Lung (tissue), 12 donors: ENCODE measurements around the gene KLHL2. TPM values are rescaled to one million over a fixed set of nuclear protein-coding genes. Genes with fewer than 3 reads are reported as not detected.

Experiments
- ATAC-seq: fragments of 200-7000 bp; cut with Tn5 transposase; one replicate; pipeline ENCODE4 v1.9.1; 2020; ENCODE audit warnings: moderate number of reproducible peaks; ENCODE audit not compliant: insufficient read depth, low FRiP score
- DNase-seq, 3 donors: peaks; one replicate each; pipeline ENCODE4 v3.0.0-alpha.2; 2013 to 2017
- H3K27ac ChIP-seq, 2 donors: one replicate each; pipeline ENCODE4 v1.5.1; 2013; ENCODE audit warnings: mild to moderate bottlenecking in 2 of 2, moderate library complexity in 2 of 2, control low read depth in 1 of 2, inconsistent platforms in 1 of 2, low read depth in 1 of 2, low read length in 1 of 2
- H3K27me3 ChIP-seq, 3 donors: one replicate each; pipeline ENCODE4 v1.5.1; 2013; ENCODE audit warnings: low read length in 2 of 3; ENCODE audit not compliant: control insufficient read depth in 3 of 3, insufficient read depth in 3 of 3
- H3K36me3 ChIP-seq, 4 donors: one replicate each; pipeline ENCODE4 v1.5.1; 2013; ENCODE audit warnings: low read length in 4 of 4, mild to moderate bottlenecking in 1 of 4, moderate library complexity in 1 of 4; ENCODE audit not compliant: control insufficient read depth in 4 of 4, insufficient read depth in 4 of 4
- H3K4me1 ChIP-seq, 5 donors: one replicate each; pipeline ENCODE4 v1.5.1; 2013; ENCODE audit warnings: low read length in 5 of 5, mild to moderate bottlenecking in 2 of 5, moderate library complexity in 1 of 5; ENCODE audit not compliant: control insufficient read depth in 5 of 5, insufficient read depth in 5 of 5
- H3K4me3 ChIP-seq: one replicate; pipeline ENCODE4 v1.5.1; 2013; ENCODE audit warnings: mild to moderate bottlenecking, control low read depth, moderate library complexity
- H3K9ac ChIP-seq, 2 donors: one replicate each; pipeline ENCODE4 v1.5.1; 2013; ENCODE audit warnings: low read length in 2 of 2, control low read depth in 1 of 2; ENCODE audit not compliant: insufficient read depth in 1 of 2
- H3K9me3 ChIP-seq, 4 donors: one replicate each; pipeline ENCODE4 v1.5.1; 2013; ENCODE audit warnings: low read length in 3 of 4, mild to moderate bottlenecking in 1 of 4, moderate library complexity in 1 of 4; ENCODE audit not compliant: control insufficient read depth in 4 of 4, insufficient read depth in 3 of 4
- WGBS, 2 donors: extraction: QIAGEN DNeasy Blood & Tissue Kit; methylation state at CpG; one replicate each; pipeline ENCODE4 v1.1.7; 2013; 5-methylcytosine and 5-hydroxymethylcytosine counted together
- polyA plus RNA-seq, 2 donors: library from polyadenylated mRNA; stranded (reverse); fragments of 200-250 nt; gene quantifications; one replicate each; pipeline ENCODE4 v1.2.1, GENCODE V29; 2013
- total RNA-seq, 2 donors: library from RNA; depleted of rRNA in 1 of 2; stranded (reverse); fragments of >200 nt in 1 of 2; gene quantifications; one replicate each; pipeline ENCODE4 v1.2.1, GENCODE V29; 2014 to 2021
- TF ChIP-seq, protein P1 (sequence below): IDR thresholded peaks from 2 replicates; pipeline ENCODE4 v1.5.1; 2012; ENCODE audit warnings: mild to moderate bottlenecking; ENCODE audit errors: control extremely low read depth, extremely low read depth
- donor health status: control.
- donor health status: control.
- donor health status: Bipolar disorder and iron deficiency.
- donor health status: healthy.
- donor health status: DM: yes; HTN: yes; CAD: no.

Gene KLHL2
- total and polyA plus RNA-seq, 4 donors: 17.3 to 43.0 (median 33.7) TPM

DNA sequence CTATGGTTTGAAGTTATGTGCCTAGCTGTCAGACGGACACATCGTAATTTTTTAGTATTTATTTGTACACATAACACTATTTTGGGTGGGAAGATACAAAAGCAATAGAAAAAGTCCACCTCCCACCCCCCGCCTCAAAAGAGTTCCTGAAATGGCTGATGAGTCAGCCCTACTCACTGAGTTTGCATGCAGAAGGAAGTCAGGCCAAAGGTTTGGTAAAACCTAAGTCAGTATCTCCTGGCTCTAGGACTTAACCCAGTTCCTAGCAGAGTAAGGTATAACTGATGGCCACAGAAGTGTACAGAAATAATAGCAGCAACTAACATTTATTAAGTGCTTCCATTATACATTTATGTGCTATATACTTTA is 2.9 kb upstream of the KLHL2 start:
- H3K36me3 ChIP-seq: no peaks in the 10 kb centered on the region
- no peaks in the 10 kb centered on the region for H3K9me3 ChIP-seq
- H3K4me1 ChIP-seq: peaks cover 0 to 20% (median 2%) of the 10 kb centered on the region in 5 donors
- TF ChIP-seq, protein P1, sequence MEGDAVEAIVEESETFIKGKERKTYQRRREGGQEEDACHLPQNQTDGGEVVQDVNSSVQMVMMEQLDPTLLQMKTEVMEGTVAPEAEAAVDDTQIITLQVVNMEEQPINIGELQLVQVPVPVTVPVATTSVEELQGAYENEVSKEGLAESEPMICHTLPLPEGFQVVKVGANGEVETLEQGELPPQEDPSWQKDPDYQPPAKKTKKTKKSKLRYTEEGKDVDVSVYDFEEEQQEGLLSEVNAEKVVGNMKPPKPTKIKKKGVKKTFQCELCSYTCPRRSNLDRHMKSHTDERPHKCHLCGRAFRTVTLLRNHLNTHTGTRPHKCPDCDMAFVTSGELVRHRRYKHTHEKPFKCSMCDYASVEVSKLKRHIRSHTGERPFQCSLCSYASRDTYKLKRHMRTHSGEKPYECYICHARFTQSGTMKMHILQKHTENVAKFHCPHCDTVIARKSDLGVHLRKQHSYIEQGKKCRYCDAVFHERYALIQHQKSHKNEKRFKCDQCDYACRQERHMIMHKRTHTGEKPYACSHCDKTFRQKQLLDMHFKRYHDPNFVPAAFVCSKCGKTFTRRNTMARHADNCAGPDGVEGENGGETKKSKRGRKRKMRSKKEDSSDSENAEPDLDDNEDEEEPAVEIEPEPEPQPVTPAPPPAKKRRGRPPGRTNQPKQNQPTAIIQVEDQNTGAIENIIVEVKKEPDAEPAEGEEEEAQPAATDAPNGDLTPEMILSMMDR: no peak
- H3K27me3 ChIP-seq: no peaks in the 10 kb centered on the region
- H3K27ac ChIP-seq: no peak overlapping the region
- no peak overlapping the region for H3K4me3 ChIP-seq
- no peak overlapping the region for H3K9ac ChIP-seq
- WGBS, 2 donors: 74 to 79% methylated on average over 3 of the region's 3 CpGs
- ATAC-seq (no peak), DNase-seq (no peak)

GRCh38 chr4:165207016-165207430 is 338 bp upstream of the KLHL2 start:
- peak overlapping the region; percentile 61 for H3K4me3 ChIP-seq
- TF ChIP-seq, protein P1: no peak
- H3K9ac ChIP-seq: peak overlapping the region in 1 of 2 donors; percentile 92
- ATAC-seq: peak; percentile 6
- no peaks in the 10 kb centered on the region for H3K9me3 ChIP-seq
- WGBS, 2 donors: 0 to 1% methylated on average over 26 to 28 of the region's 28 CpGs
- H3K4me1 ChIP-seq: peaks cover 0 to 20% (median 2%) of the 10 kb centered on the region in 5 donors
- no peaks in the 10 kb centered on the region for H3K36me3 ChIP-seq
- no peaks in the 10 kb centered on the region for H3K27me3 ChIP-seq
- DNase-seq: peak in 2 of 3 donors; percentile 31 to 49
- peak overlapping the region; percentile 85 to 87 for H3K27ac ChIP-seq

DNA sequence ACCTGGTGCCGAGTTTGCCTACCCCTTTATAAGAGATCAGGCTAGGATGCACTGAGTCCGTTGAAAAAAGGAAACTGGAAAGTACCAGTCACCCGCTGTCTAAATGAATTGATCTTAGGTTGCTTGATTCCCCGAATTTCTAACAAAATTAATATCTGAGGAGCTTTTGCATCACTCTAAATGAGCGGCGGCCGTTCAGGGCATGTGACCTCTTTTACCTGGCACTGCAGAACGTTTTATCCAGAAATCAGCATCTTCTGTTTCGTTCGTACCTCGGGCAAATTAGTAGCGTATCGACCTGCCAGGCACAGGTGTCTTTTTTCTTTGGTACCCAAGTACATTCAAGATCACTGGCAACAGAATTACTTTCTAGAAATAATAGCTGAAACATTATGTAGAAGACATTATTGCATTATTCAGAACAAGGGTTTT is 876 bp downstream of the KLHL2 start:
- Histone ChIP-seq H3K4me1 (peaks cover 0 to 20% (median 2%) of the 10 kb centered on the region in 5 donors), H3K27ac (peak overlapping the region in 1 of 2 donors; percentile 87), H3K4me3 (peak overlapping the region; percentile 61), H3K36me3 (no peaks in the 10 kb centered on the region), H3K27me3 (no peaks in the 10 kb centered on the region), H3K9ac (peak overlapping the region in 1 of 2 donors; percentile 42), H3K9me3 (no peaks in the 10 kb centered on the region)
- TF ChIP-seq, protein P1: no peak
- WGBS, 2 donors: 7 to 12% methylated on average over 13 of the region's 13 CpGs
- no peak for ATAC-seq
- DNase-seq: peak in 1 of 3 donors; percentile 35
